Lung (tissue), 12 donors: ENCODE measurements around the gene NINJ1. TPM values are rescaled to one million over a fixed set of nuclear protein-coding genes. Genes with fewer than 3 reads are reported as not detected.
A peak's percentile ranks its signal among the peaks of the same experiment; 100 is the strongest.

Source experiments
- ATAC-seq: fragments of 200-7000 bp; cut with Tn5 transposase; one replicate; pipeline ENCODE4 v1.9.1; 2020; ENCODE audit warnings: moderate number of reproducible peaks; ENCODE audit not compliant: insufficient read depth, low FRiP score
- DNase-seq, 3 donors: peaks; one replicate each; pipeline ENCODE4 v3.0.0-alpha.2; 2013 to 2017
- H3K27ac ChIP-seq, 2 donors: one replicate each; pipeline ENCODE4 v1.5.1; 2013; ENCODE audit warnings: mild to moderate bottlenecking in 2 of 2, moderate library complexity in 2 of 2, control low read depth in 1 of 2, inconsistent platforms in 1 of 2, low read depth in 1 of 2, low read length in 1 of 2
- H3K27me3 ChIP-seq, 3 donors: one replicate each; pipeline ENCODE4 v1.5.1; 2013; ENCODE audit warnings: low read length in 2 of 3; ENCODE audit not compliant: control insufficient read depth in 3 of 3, insufficient read depth in 3 of 3
- H3K36me3 ChIP-seq, 4 donors: one replicate each; pipeline ENCODE4 v1.5.1; 2013; ENCODE audit warnings: low read length in 4 of 4, mild to moderate bottlenecking in 1 of 4, moderate library complexity in 1 of 4; ENCODE audit not compliant: control insufficient read depth in 4 of 4, insufficient read depth in 4 of 4
- H3K4me1 ChIP-seq, 5 donors: one replicate each; pipeline ENCODE4 v1.5.1; 2013; ENCODE audit warnings: low read length in 5 of 5, mild to moderate bottlenecking in 2 of 5, moderate library complexity in 1 of 5; ENCODE audit not compliant: control insufficient read depth in 5 of 5, insufficient read depth in 5 of 5
- H3K4me3 ChIP-seq: one replicate; pipeline ENCODE4 v1.5.1; 2013; ENCODE audit warnings: mild to moderate bottlenecking, control low read depth, moderate library complexity
- H3K9ac ChIP-seq, 2 donors: one replicate each; pipeline ENCODE4 v1.5.1; 2013; ENCODE audit warnings: low read length in 2 of 2, control low read depth in 1 of 2; ENCODE audit not compliant: insufficient read depth in 1 of 2
- H3K9me3 ChIP-seq, 4 donors: one replicate each; pipeline ENCODE4 v1.5.1; 2013; ENCODE audit warnings: low read length in 3 of 4, mild to moderate bottlenecking in 1 of 4, moderate library complexity in 1 of 4; ENCODE audit not compliant: control insufficient read depth in 4 of 4, insufficient read depth in 3 of 4
- CTCF ChIP-seq: IDR thresholded peaks from 2 replicates; pipeline ENCODE4 v1.5.1; 2012; ENCODE audit warnings: mild to moderate bottlenecking; ENCODE audit errors: control extremely low read depth, extremely low read depth
- WGBS, 2 donors: extraction: QIAGEN DNeasy Blood & Tissue Kit; methylation state at CpG; one replicate each; pipeline ENCODE4 v1.1.7; 2013; 5-methylcytosine and 5-hydroxymethylcytosine counted together
- polyA plus RNA-seq, 2 donors: library from polyadenylated mRNA; stranded (reverse); fragments of 200-250 nt; gene quantifications; one replicate each; pipeline ENCODE4 v1.2.1, GENCODE V29; 2013
- total RNA-seq, 2 donors: library from RNA; depleted of rRNA in 1 of 2; stranded (reverse); fragments of >200 nt in 1 of 2; gene quantifications; one replicate each; pipeline ENCODE4 v1.2.1, GENCODE V29; 2014 to 2021
- donor health status: control.
- donor health status: control.
- donor health status: Bipolar disorder and iron deficiency.
- donor health status: healthy.
- donor health status: DM: yes; HTN: yes; CAD: no.

The NINJ1 gene
- total and polyA plus RNA-seq, 4 donors, result 44.3 to 324 (median 50.5) TPM

DNA sequence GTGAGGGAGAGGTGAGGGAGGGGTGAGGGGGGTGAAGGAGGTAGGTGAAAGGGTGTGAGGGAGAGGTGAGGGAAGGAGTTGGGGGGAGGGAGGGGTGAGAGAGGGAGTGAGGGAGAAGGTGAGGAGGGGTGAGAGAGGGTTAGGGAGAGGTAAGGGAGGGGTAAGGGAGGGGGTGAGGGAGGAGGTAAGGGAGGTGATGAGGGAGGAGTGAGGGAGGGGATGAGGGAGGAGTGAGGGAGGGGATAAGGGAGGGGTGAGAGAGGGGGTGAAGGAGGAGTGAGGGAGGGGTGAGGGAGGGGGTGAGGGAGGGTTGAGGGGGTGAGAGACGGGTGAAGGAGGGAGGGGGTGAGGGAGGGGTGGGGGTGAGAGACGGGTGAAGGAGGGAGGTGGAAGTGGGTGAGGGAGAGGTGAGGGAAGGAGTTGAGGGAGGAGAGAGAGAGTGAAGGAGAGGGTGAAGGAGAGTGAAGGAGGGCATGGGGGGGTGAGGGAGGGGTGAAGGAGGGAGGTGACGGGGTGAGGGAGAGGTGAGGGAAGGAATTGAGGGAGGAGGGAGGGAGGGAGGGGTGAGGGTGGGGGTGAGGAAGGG lies 18.5 kb downstream of the NINJ1 start:
- no peaks in the 10 kb centered on the region for H3K9me3 ChIP-seq
- peaks cover 0 to 18% (median 9%) of the 10 kb centered on the region in 5 donors for H3K4me1 ChIP-seq
- DNase-seq (no peak), ATAC-seq (no peak)
- WGBS, 2 donors, result 17 to 22% methylated on average over 3 of the region's 3 CpGs
- TF ChIP-seq CTCF, result no peak
- H3K9ac ChIP-seq, result no peak overlapping the region
- no peaks in the 10 kb centered on the region for H3K27me3 ChIP-seq
- H3K36me3 ChIP-seq, result peaks cover 0 to 34% (median 2%) of the 10 kb centered on the region in 4 donors
- H3K4me3 ChIP-seq, result no peak overlapping the region
- H3K27ac ChIP-seq, result no peak overlapping the region

DNA sequence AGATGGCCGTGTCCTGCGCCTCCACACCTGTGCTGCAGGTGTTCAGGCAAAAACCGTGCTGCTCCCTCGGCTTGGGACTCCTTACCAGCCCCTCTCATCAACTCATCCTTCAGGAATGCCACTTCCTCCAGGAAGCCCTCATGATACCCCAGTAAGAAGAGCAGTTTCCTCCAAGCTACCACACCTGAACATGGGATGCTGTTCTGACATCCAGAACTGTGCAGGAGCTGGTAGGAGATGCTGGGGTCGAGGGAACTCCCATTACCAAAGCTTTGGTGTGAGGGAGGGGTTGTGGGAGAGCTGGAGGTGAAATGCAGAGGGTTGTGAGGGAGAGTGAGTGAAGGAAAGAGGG lies 19.1 kb downstream of the NINJ1 start:
- peaks cover 0 to 35% (median 3%) of the 10 kb centered on the region in 4 donors for H3K36me3 ChIP-seq
- H3K4me3 ChIP-seq, result no peak overlapping the region
- no peaks in the 10 kb centered on the region for H3K27me3 ChIP-seq
- ATAC-seq (no peak), DNase-seq (peak in 1 of 3 donors; percentile 8)
- peak overlapping the region in 1 of 2 donors; percentile 55 for H3K27ac ChIP-seq
- no peak overlapping the region for H3K9ac ChIP-seq
- no peaks in the 10 kb centered on the region for H3K9me3 ChIP-seq
- peaks cover 0 to 13% (median 8%) of the 10 kb centered on the region in 5 donors for H3K4me1 ChIP-seq
- no peak for TF ChIP-seq CTCF
- 78 to 80% methylated on average over 5 of the region's 5 CpGs for WGBS, 2 donors

DNA sequence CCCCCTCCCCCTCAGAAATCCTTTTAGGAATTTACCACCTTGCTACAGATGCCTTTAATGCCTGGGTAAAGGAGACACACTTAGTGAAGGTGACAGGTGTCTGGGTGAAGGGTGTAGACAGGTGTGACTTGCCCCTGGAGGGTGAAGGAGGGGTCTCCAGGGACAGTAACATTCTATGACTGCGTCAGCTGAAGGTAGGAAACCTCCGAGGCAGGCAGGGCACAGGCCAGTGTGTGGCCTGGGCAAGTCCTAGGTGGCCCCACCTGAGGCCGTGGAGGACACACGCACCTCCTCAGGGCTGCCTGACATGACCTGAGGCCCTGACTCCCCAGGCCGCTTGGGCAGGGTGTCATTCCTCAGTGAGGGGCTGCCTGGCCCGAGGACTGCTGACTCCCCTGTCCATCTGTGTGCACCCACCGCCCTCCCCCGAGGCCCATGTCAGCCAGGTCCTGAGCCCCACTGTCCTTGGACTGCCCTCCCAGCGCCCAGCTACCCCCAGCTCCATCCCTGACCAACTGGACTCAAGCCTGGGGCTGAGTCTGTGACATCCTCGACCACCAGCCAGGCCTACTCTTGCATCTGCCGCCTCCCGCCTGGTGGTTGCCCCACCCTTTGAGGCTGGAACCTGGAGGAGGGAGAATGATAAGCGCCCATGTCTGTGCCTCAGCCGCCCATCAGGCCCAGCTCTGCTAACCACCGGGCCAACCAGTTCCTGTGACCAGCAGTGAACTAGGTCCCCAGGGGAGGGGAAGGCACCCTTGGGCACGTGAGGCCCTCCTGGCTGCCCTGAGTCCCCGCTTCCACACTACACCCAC lies 19.7 kb downstream of the NINJ1 start:
- peak in 1 of 3 donors; percentile 8 for DNase-seq
- H3K27me3 ChIP-seq, result no peaks in the 10 kb centered on the region
- H3K9ac ChIP-seq, result no peak overlapping the region
- no peaks in the 10 kb centered on the region for H3K9me3 ChIP-seq
- peaks cover 0 to 35% (median 3%) of the 10 kb centered on the region in 4 donors for H3K36me3 ChIP-seq
- peak overlapping the region in 1 of 2 donors; percentile 58 for H3K27ac ChIP-seq
- H3K4me3 ChIP-seq, result no peak overlapping the region
- H3K4me1 ChIP-seq, result peaks cover 0 to 7% (median 4%) of the 10 kb centered on the region in 5 donors
- TF ChIP-seq CTCF, result no peak
- WGBS, 2 donors, result 68 to 78% methylated on average over 17 of the region's 17 CpGs
- ATAC-seq, result no peak
